ENCODE results near the gene MICALL2.

DNA sequence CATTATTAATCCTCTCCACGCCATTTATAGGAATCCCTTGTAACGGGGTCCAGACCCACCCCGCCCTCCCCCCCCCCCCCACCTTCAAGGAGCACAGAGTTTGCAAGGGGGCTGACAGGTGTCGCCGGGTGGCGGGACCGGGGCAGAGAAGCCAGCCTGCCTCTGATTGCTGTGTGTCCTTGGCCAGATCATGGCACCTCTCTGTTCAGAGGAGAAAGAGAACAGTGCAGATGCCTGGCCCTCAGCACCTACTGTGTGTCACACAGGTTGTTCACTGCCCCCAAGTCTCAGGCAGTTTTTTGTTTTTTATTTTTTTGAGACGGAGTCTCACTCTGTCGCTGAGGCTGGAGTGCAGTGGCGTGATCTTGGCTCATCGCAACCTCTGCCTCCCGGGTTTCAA is 5.4 kb upstream of the MICALL2 start:
- no peak for TF ChIP-seq POLR2AphosphoS5 (IDR thresholded peaks at IDR 0.05)
- TF ChIP-seq, protein P1, sequence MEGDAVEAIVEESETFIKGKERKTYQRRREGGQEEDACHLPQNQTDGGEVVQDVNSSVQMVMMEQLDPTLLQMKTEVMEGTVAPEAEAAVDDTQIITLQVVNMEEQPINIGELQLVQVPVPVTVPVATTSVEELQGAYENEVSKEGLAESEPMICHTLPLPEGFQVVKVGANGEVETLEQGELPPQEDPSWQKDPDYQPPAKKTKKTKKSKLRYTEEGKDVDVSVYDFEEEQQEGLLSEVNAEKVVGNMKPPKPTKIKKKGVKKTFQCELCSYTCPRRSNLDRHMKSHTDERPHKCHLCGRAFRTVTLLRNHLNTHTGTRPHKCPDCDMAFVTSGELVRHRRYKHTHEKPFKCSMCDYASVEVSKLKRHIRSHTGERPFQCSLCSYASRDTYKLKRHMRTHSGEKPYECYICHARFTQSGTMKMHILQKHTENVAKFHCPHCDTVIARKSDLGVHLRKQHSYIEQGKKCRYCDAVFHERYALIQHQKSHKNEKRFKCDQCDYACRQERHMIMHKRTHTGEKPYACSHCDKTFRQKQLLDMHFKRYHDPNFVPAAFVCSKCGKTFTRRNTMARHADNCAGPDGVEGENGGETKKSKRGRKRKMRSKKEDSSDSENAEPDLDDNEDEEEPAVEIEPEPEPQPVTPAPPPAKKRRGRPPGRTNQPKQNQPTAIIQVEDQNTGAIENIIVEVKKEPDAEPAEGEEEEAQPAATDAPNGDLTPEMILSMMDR (IDR thresholded peaks at IDR 0.05) = no peak
- no peak for TF ChIP-seq EP300 (IDR thresholded peaks at IDR 0.05)
